ENCODE data around the gene USP48.

The USP48 gene

DNA sequence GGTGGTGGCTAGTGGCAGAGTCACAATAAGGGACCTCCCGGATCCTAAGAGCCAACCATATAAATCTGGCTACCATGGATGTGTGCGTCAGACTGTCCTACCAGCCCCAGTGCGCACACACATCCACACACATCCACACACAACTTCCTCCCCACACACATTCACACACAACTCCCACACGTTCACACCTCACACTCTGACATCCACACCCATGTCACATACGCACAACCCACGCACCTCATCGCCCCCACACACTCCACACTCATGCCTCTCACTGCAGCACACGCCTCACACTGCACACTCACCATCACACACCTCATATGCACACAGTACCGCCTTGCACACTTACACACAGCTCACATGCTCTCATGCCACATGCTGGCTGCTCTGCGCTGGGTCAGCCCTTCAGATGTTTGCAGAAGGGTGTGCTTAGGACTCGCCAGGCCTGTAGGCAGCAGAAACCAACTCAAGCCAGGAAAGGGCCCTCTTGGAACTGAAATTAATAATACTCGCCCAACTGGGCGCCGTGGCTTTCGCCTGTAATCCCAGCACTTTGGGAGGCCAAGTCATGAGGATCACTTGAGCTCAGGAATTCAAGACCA, 32.1 kb upstream of the USP48 start:
- H3K4me3 ChIP-seq (ENCODE audit: low read depth, low read length): no peak overlapping the region
- no peak for DNase-seq (ENCODE audit: low read depth, low spot score)
- TF ChIP-seq, protein P1, sequence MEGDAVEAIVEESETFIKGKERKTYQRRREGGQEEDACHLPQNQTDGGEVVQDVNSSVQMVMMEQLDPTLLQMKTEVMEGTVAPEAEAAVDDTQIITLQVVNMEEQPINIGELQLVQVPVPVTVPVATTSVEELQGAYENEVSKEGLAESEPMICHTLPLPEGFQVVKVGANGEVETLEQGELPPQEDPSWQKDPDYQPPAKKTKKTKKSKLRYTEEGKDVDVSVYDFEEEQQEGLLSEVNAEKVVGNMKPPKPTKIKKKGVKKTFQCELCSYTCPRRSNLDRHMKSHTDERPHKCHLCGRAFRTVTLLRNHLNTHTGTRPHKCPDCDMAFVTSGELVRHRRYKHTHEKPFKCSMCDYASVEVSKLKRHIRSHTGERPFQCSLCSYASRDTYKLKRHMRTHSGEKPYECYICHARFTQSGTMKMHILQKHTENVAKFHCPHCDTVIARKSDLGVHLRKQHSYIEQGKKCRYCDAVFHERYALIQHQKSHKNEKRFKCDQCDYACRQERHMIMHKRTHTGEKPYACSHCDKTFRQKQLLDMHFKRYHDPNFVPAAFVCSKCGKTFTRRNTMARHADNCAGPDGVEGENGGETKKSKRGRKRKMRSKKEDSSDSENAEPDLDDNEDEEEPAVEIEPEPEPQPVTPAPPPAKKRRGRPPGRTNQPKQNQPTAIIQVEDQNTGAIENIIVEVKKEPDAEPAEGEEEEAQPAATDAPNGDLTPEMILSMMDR (IDR thresholded peaks at IDR 0.05; ENCODE audit: low read depth, low read length): no peak

GRCh38 chr1:21814241-21814918, 31.4 kb upstream of the USP48 start:
- TF ChIP-seq, protein P1 (IDR thresholded peaks at IDR 0.05; ENCODE audit: low read depth, low read length): peak; percentile 65
- in situ Hi-C loops (cut with HindIII; ENCODE audit: low sequenced_read_pairs): no loop called here
- no peak for DNase-seq (ENCODE audit: low read depth, low spot score)
- H3K4me3 ChIP-seq (ENCODE audit: low read depth, low read length): peak overlapping the region; percentile 26

More for the DNA sequence above, 32.1 kb upstream of the USP48 start:
- in situ Hi-C loops (cut with HindIII; ENCODE audit: low sequenced_read_pairs): no loop called here

DNA sequence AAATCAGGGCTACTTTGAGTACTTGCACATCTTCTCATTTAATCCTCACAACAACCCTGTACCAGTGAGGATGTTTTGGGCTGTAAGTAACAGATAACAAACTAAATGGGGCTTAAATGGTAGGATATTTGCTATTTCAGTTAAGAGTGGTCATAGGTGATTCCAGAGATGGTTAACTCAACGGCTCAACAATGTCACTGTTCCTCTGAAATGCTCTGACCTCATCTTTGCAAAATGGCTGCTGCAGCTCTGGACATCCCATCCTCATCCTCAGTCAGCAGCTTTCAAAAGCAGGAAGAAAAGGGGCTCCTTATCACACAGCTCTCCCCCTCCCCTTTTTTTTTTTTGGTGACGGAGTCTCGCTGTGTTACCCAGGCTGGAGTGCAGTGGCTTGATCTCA, 30.6 kb upstream of the USP48 start:
- in situ Hi-C loops (cut with HindIII; ENCODE audit: low sequenced_read_pairs): no loop called here
- DNase-seq (ENCODE audit: low read depth, low spot score): no peak
- H3K4me3 ChIP-seq (ENCODE audit: low read depth, low read length): no peak overlapping the region
- TF ChIP-seq, protein P1 (IDR thresholded peaks at IDR 0.05; ENCODE audit: low read depth, low read length): no peak

DNA sequence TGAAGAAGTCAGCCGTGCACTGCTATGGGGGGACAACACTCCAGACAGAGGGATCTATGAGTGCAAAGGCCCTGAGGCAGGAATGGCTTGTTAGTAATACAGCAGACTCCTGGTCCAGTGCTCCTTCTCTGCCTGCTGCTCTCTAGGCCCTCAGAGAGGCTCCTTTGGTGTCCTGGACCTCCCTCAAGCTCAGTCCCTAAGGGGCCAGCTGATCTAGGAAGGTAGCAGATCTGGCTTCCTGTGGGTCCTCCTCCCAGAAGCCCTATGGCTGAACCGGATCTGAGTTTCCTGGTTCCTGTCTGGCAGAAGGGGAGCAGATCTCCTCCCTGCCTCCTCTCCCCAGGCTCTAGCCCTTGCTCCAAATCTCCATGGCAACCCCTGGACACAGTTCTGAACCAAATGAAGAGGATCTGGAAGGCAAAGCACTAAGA, 28.9 kb upstream of the USP48 start, which contains the start of gene LDLRAD2:
LDLRAD2 (plus strand) TSS at position 391 of the 431 bp plus-strand sequence. CDS start 187 bp downstream, outside the sequence.
- in situ Hi-C loops (cut with HindIII; ENCODE audit: low sequenced_read_pairs): no loop called here
- DNase-seq (ENCODE audit: low read depth, low spot score): no peak
- H3K4me3 ChIP-seq (ENCODE audit: low read depth, low read length): no peak within 1 kb of the TSS
- TF ChIP-seq, protein P1 (IDR thresholded peaks at IDR 0.05; ENCODE audit: low read depth, low read length): no peak

DNA sequence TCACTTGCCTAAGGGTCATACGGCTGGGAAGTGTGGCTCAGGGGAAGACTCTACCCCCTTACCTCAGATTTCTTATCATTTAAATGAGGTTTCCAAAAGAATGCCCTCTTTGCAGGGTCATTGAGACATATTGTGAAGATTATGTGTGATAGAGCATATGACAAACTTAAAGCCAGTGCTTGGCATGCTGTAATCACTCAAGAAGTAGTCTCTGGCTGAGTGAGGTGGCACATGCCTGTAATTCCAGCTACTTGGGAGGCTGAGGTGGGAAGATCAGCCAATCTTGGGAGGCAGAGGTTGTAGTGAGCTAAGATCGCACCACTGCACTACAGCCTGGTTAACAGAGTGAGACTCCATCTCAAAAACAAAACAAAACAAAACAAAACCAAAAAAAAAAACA, 21.6 kb upstream of the USP48 start:
- TF ChIP-seq, protein P1 (IDR thresholded peaks at IDR 0.05; ENCODE audit: low read depth, low read length): no peak
- in situ Hi-C loops (cut with HindIII; ENCODE audit: low sequenced_read_pairs): no loop called here
- no peak for DNase-seq (ENCODE audit: low read depth, low spot score)
- no peak overlapping the region for H3K4me3 ChIP-seq (ENCODE audit: low read depth, low read length)

DNA sequence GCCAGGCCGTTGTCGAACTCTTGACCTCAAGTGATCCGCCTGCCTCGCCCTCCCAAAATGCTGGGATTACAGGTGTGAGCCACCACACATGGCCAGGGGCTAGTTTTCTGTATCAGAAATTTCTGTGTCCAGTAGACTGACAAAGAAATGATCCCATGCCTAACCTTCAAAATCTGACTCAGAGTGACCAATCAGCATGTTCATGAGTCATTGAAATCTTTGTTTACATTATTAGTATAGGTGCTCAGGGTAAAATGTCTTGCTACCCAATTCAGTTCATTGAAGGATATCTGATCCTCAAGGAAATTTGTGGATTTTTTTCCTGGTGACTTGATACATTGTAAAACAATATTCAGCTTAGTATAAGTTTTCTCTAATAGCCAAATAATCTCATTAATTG, 18.2 kb upstream of the USP48 start:
- TF ChIP-seq, protein P1 (IDR thresholded peaks at IDR 0.05; ENCODE audit: low read depth, low read length): no peak
- in situ Hi-C loops (cut with HindIII; ENCODE audit: low sequenced_read_pairs): no loop called here
- H3K4me3 ChIP-seq (ENCODE audit: low read depth, low read length): no peak overlapping the region
- peak; percentile 21 for DNase-seq (ENCODE audit: low read depth, low spot score)

All from astrocyte of the spinal cord (primary cell).